T47D (cell line): ENCODE results near the gene STX1B.
A peak's percentile ranks its signal among the peaks of the same experiment; 100 is the strongest.

Source experiments
- DNase-seq, 2 experiments: peaks; one replicate each; pipeline versions ENCODE4 v3.0.0 to v3.0.0-alpha.2; 2011 to 2012; ENCODE audit warnings: low read depth in 1 of 2, low spot score in 1 of 2
- JUND ChIP-seq: IDR thresholded peaks from 2 replicates; pipeline ENCODE4 v1.6.1; 2012; ENCODE audit warnings: low read depth
- in situ Hi-C: cut with HindIII; loops from 2 replicates; pipeline ENCODE4 v1.10.0; 2016; ENCODE audit warnings: low sequenced_read_pairs, low pct_unique_long_range_greater_than_20kb

Gene STX1B

GRCh38 chr16:30974348-30974747, 36.1 kb downstream of the STX1B start:
- in situ Hi-C loops: no loop called here
- DNase-seq: no peak
- no peak for TF ChIP-seq JUND

DNA sequence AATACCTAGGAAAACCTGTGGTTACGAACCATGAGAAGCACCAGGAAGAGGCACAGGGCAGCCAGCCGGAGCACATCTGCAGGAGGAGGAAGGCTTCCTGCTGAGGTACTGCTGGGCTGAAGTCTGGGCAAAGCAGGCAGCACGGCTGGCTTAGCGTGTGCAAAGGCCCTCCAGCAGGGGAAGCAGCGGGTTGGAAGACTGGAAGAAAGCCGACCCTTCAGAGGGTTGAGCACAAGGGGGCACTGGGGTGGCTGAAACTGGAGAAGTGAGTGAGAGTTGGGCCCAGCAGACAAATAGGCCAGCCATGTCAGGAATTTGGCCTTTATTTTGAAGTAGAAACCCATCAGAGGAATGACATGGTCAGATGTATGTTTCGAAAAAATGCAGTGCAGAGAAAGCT, 37.6 kb downstream of the STX1B start:
- TF ChIP-seq JUND: no peak
- in situ Hi-C loops: no loop called here
- no peak for DNase-seq

DNA sequence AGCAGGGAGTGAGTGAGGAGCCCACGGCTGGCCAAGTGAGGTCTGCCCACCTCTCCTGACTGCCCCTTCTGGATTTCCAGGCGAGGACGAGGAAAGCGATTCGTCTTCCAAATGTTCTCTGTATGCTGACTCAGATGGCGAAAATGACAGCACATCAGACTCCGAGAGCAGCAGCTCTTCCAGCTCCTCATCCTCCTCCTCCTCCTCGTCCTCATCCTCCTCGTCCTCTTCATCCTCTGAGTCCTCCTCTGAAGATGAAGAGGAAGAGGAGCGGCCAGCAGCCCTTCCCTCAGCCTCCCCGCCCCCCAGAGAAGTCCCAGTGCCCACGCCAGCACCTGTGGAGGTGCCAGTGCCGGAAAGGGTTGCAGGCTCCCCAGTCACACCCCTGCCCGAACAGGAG, 39.1 kb downstream of the STX1B start:
- DNase-seq: no peak
- in situ Hi-C loops: no loop called here
- TF ChIP-seq JUND: no peak

DNA sequence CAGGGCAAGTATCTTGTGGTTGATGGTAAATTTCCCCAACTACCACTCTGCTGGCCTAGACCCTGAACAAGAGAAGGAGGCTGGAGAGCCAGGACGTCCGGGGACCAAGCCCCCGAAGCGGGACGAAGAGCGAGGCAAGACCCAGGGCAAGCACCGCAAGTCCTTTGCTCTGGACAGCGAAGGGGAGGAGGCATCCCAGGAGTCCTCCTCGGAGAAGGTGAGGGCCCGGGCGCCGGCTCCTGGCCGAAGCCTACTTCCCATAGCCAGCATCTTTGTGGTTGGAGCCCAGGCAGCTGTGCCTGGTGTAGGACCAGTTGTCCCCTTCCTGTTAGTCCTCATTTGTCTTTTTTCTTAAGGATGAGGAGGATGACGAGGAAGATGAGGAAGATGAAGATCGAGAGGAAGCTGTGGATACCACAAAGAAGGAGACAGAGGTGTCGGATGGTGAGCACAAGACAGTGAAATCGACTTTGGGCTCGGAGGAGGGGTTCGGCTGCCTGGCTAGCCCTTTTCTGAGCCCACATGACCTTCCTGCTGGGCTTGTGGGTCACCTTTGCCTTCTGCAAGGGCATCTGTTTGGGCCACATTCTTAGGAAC, 41.1 kb downstream of the STX1B start:
- DNase-seq: no peak
- no peak for TF ChIP-seq JUND
- in situ Hi-C loops: no loop called here

GRCh38 chr16:30967795-30968194, 42.6 kb downstream of the STX1B start:
- TF ChIP-seq JUND: no peak
- no peak for DNase-seq
- in situ Hi-C loops: no loop called here

DNA sequence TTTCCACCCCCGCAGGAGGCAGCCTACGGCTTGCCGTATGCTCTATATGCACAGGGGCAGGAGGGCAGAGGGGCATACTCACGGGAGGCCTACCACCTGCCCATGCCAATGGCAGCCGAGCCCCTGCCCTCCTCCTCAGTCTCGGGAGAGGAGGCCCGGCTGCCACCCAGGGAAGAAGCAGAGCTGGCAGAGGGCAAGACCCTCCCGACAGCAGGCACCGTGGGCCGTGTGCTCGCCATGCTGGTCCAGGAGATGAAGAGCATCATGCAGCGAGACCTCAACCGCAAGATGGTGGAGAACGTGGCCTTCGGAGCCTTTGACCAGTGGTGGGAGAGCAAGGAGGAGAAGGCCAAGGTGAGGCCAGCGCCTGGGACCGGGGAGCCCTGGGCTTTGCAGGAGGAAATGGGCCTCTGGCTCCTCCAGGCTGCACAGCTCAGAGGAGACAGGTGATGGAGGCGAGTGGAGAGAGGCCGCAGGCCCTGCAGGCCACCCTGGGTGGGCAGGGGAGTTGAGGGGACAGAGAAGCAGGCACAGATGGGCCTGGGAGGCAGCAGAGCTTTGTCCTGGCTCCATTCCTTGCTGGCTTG, 44.3 kb downstream of the STX1B start:
- no peak for TF ChIP-seq JUND
- in situ Hi-C loops: no loop called here
- no peak for DNase-seq

DNA sequence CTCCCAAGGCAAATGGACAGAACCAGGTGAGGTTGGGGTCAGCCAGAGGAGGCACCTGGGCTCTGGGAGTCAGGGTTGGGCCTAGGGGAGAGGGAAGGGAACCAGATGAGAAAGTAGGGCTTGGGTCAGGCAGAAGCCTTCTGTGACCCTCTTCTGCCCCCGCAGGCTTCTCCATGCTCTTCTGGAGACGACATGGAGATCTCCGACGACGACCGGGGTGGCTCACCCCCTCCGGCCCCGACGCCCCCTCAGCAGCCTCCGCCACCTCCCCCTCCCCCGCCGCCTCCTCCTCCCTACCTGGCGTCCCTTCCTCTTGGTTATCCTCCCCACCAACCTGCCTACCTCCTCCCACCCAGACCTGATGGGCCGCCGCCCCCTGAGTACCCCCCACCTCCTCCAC, 45.0 kb downstream of the STX1B start:
- no peak for TF ChIP-seq JUND
- DNase-seq: no peak
- in situ Hi-C loops: no loop called here

DNA sequence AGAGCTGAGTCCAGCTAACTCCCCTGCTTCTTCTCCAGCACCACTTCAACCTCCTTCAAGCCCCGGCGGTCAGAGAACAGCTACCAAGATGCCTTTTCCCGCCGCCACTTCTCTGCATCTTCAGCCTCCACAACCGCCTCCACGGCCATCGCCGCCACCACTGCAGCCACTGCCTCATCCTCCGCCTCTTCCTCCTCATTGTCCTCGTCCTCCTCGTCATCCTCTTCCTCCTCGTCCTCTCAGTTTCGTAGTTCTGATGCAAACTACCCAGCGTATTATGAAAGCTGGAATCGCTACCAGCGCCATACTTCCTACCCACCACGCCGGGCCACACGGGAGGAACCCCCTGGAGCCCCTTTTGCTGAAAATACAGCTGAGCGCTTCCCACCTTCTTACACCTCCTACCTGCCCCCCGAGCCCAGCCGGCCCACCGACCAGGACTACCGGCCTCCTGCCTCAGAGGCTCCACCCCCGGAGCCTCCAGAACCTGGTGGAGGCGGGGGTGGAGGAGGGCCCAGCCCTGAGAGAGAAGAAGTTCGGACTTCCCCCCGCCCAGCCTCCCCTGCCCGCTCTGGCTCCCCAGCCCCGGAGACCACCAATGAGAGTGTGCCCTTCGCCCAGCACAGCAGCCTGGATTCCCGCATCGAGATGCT, 45.7 kb downstream of the STX1B start:
- DNase-seq: no peak
- in situ Hi-C loops: no loop called here
- TF ChIP-seq JUND: no peak

DNA sequence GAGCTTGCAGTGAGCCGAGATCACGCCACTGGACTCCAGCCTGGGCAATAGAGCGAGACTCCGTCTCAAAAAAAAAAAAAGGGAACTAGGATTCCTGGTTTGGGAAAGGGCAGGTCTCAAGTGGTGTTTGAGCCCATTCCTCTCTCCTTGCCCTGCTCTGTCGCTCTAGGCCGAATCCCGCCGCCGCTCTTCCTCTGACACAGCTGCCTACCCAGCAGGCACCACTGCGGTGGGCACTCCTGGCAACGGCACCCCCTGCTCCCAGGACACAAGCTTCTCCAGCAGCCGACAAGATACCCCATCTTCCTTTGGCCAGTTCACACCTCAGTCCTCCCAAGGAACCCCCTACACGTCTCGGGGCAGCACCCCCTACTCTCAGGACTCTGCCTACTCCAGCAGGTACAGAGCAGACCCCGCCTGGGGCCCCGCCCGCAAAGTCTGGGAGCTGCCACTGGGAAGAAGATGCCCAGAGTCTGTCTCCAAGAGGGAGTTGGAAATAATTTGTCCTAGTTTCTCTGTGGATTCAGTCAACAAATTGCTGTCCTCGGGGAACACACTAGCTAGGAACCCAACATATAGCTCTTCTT, 46.4 kb downstream of the STX1B start:
- DNase-seq: no peak
- in situ Hi-C loops: no loop called here
- TF ChIP-seq JUND: no peak

DNA sequence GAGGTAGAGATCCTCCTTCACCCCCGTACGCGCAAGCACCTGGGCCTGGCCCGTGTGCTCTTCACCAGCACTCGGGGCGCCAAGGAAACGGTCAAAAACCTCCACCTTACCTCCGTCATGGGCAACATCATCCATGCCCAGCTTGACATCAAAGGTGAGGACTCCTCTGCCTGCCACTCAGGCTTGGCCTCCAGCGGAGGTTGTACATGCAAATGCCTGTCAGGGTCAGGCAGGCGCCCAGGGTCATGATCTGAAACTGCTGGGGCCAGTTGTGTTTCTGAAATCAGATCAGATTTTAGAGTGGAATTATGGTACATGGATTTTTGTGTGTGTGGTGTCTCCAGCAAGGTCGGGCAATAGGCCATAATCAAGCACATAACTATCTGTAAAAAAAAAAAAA, 49.1 kb downstream of the STX1B start:
- in situ Hi-C loops: no loop called here
- no peak for TF ChIP-seq JUND
- DNase-seq: no peak

GRCh38 chr16:30958175-30959079, 52.0 kb downstream of the STX1B start:
- in situ Hi-C loops: no loop called here
- TF ChIP-seq JUND: no peak
- DNase-seq: peak; percentile 82 to 86

DNA sequence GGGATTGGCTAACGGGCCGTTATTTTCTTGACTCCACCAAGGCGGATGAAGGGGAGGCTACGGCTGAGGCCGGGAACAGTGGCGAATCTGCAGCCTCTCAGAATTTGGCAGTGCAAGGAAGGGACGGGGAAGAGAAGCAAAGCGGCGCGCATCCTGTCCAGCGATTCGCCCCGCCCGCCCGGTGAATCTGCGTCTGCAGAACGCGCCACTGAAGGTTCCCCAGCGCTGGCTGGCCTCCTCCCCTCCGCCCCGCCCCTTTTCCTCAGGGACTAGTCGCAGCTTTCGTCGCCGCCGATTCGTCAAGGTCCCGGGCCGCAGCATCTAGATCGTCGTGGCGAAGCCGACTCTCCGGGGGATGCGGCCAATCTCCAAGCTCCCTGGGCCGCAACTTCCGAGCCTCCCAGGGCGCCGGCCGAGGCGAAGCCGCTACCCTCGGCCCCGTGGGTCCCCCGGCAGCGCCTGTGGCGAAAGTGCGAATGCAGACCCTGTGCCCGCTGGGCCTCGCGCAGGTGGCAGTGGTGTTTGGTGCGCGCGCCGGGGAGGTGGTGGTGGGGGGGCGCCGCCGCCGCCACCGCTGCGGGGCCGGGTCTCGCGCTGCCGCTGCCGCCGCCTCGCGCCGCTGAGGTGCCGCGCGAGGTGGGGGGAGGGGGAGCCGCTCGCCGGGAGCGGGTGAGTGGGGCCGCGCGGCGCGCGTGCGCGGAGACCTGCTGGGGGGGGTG, 52.8 kb downstream of the STX1B start, which contains the start of gene SETD1A:
TSS of gene SETD1A (plus strand) at position 299 of the 719 bp plus-strand sequence. CDS start 978 bp downstream, outside the sequence.
- in situ Hi-C loops: no loop called here
- DNase-seq: peak; percentile 92 to 97
- no peak for TF ChIP-seq JUND
